CD14-positive monocyte (primary cell): ENCODE measurements around the gene CCDC12. TPM values are rescaled to one million over a fixed set of nuclear protein-coding genes. Genes with fewer than 3 reads are reported as not detected.

ENCODE experiments used
- DNase-seq, 3 donors: peaks; one replicate each; pipeline ENCODE4 v3.0.0-alpha.2; 2011 to 2022
- H2AFZ ChIP-seq: 2 replicates; pipeline ENCODE4 v1.6.0; 2012; ENCODE audit warnings: mild to moderate bottlenecking, low read depth, low read length, inconsistent platforms; ENCODE audit not compliant: insufficient read depth, poor library complexity, severe bottlenecking
- H3K27ac ChIP-seq, 2 donors: 1 replicate in 1 of 2; 2 replicates in 1 of 2; pipeline ENCODE4 v1.5.1; 2012 to 2013; ENCODE audit warnings: low read length in 2 of 2, control low read depth in 1 of 2, inconsistent platforms in 1 of 2, low read depth in 1 of 2, mild to moderate bottlenecking in 1 of 2
- H3K27me3 ChIP-seq, 2 donors: one replicate each; pipeline versions ENCODE4 v1.6.0 to v1.6.1; 2011 to 2013; ENCODE audit warnings: low read length in 2 of 2; ENCODE audit not compliant: control insufficient read depth in 2 of 2, insufficient read depth in 2 of 2
- H3K36me3 ChIP-seq, 2 donors: replicated peaks in 1 of 2; 1 replicate in 1 of 2; 2 replicates in 1 of 2; pipeline versions ENCODE4 v1.5.1 to v1.6.1; 2012 to 2013; ENCODE audit warnings: low read length in 2 of 2, control low read depth in 1 of 2, inconsistent platforms in 1 of 2, mild to moderate bottlenecking in 1 of 2; ENCODE audit not compliant: insufficient read depth in 2 of 2, control insufficient read depth in 1 of 2
- H3K4me1 ChIP-seq, 2 donors: 1 replicate in 1 of 2; 2 replicates in 1 of 2; pipeline versions ENCODE4 v1.5.1 to v1.6.1; 2012 to 2013; ENCODE audit warnings: low read length in 2 of 2, control low read depth in 1 of 2, inconsistent platforms in 1 of 2, mild to moderate bottlenecking in 1 of 2, moderate library complexity in 1 of 2; ENCODE audit not compliant: insufficient read depth in 2 of 2, control insufficient read depth in 1 of 2
- H3K4me2 ChIP-seq: replicated peaks from 2 replicates; pipeline ENCODE3; 2012; ENCODE audit warnings: low read length, moderate library complexity, mild to moderate bottlenecking; ENCODE audit not compliant: poor library complexity, severe bottlenecking; ENCODE audit errors: extremely low read depth
- H3K4me3 ChIP-seq, 3 experiments: fragments of 200-600 bp in 1 of 3; sonication (generic) in 1 of 3; replicated peaks in 1 of 3; 1 replicate in 2 of 3; 2 replicates in 1 of 3; pipeline ENCODE4 v1.5.1; 2011 to 2013; ENCODE audit warnings: low read length in 3 of 3, mild to moderate bottlenecking in 3 of 3, control low read depth in 2 of 3, low read depth in 2 of 3, inconsistent platforms in 1 of 3, moderate library complexity in 1 of 3
- H3K79me2 ChIP-seq: 2 replicates; pipeline ENCODE4 v1.6.0; 2012; ENCODE audit warnings: mild to moderate bottlenecking, control low read depth, inconsistent platforms, low read length, moderate library complexity; ENCODE audit not compliant: insufficient read depth
- H3K9ac ChIP-seq: 2 replicates; pipeline ENCODE4 v1.6.0; 2017; ENCODE audit warnings: low read length, mild to moderate bottlenecking; ENCODE audit not compliant: insufficient read depth, poor library complexity, severe bottlenecking
- H3K9me3 ChIP-seq, 2 donors: replicated peaks in 1 of 2; 1 replicate in 1 of 2; 2 replicates in 1 of 2; pipeline versions ENCODE4 v1.5.1 to v1.6.1; 2012 to 2013; ENCODE audit warnings: low read length in 2 of 2, control low read depth in 1 of 2; ENCODE audit not compliant: control insufficient read depth in 1 of 2, insufficient read depth in 1 of 2
- H4K20me1 ChIP-seq: 2 replicates; pipeline ENCODE4 v1.6.0; 2012; ENCODE audit warnings: mild to moderate bottlenecking, low read length, control low read depth, moderate library complexity; ENCODE audit not compliant: insufficient read depth
- H3K27ac Mint-ChIP-seq, 7 donors: one replicate each; pipeline ENCODE4 v1.8.0; 2020; ENCODE audit warnings: mild to moderate bottlenecking in 7 of 7, mixed read lengths in 7 of 7, moderate library complexity in 6 of 7, inconsistent platforms in 2 of 7
- H3K27me3 Mint-ChIP-seq, 3 donors: one replicate each; pipeline ENCODE4 v1.8.0; 2021 to 2022; ENCODE audit warnings: low read depth in 3 of 3, mild to moderate bottlenecking in 3 of 3, mixed read lengths in 3 of 3, moderate library complexity in 3 of 3, inconsistent platforms in 1 of 3
- H3K36me3 Mint-ChIP-seq, 2 donors: one replicate each; pipeline ENCODE4 v1.8.0; 2020; ENCODE audit warnings: mixed read lengths in 2 of 2, inconsistent platforms in 1 of 2, mild to moderate bottlenecking in 1 of 2
- H3K4me1 Mint-ChIP-seq: one replicate; pipeline ENCODE4 v1.8.0; 2020; ENCODE audit warnings: mild to moderate bottlenecking, mixed read lengths
- H3K4me3 Mint-ChIP-seq, 2 donors: one replicate each; pipeline ENCODE4 v1.8.0; 2020; ENCODE audit warnings: mild to moderate bottlenecking in 2 of 2, mixed read lengths in 2 of 2, moderate library complexity in 1 of 2
- H3K9me3 Mint-ChIP-seq, 7 donors: one replicate each; pipeline ENCODE4 v1.8.0; 2020 to 2022; ENCODE audit warnings: mixed read lengths in 7 of 7, mild to moderate bottlenecking in 6 of 7, moderate library complexity in 6 of 7, inconsistent platforms in 2 of 7
- WGBS: methylation state at CpG from one replicate; pipeline ENCODE4 v1.1.5; 2013; ENCODE audit warnings: missing lambda C conversion rate; ENCODE audit not compliant: insufficient coverage; 5-methylcytosine and 5-hydroxymethylcytosine counted together
- intact Hi-C, 2 donors: fragments of 100-400 bp; cut with micrococcal nuclease; formaldehyde crosslinking; loops; one replicate each; pipeline versions ENCODE4 v1.15.0 to v1.15.1; 2023
- polyA plus RNA-seq, 3 donors: library from polyadenylated mRNA; depleted of rRNA in 1 of 3; unstranded in 2 of 3; stranded (reverse) in 1 of 3; fragments of 300-500 nt in 2 of 3; fragments of >200 nt in 1 of 3; fragmentation: Illumina TruSeq in 2 of 3; gene quantifications; 1 replicate in 2 of 3; 2 replicates in 1 of 3; pipeline ENCODE4 v1.2.3, GENCODE V29; 2012 to 2021
- TF ChIP-seq, protein P1 (sequence below): fragments of 200-600 bp; IDR thresholded peaks from one replicate; pipeline ENCODE4 v1.8.0; 2022; ENCODE audit warnings: antibody characterized with exemption, mild to moderate bottlenecking

Gene CCDC12
- polyA plus RNA-seq, 3 donors: 50.1 to 70.7 (median 55.8) TPM

DNA sequence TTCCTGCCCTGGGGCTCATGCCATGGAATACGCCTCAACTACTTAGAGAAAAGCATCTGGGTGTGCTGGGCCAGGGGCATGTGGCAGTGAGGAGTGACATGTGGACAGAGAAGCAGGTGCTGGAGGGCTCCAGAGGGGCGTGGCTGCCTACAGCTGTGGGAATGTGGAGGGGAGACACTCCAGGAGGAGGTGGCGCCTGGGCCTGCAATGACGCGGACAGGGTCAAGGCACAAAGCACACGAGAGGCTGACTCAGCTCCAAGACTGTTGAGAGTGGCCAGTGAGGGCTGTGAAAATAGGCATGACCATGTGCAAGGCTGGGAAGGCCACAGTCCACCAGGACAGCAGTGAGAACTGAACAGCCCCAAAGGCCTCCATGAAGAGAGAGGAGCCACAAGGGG is 50.5 kb downstream of the CCDC12 start:
- H3K79me2 ChIP-seq: peaks cover 73% of the 10 kb centered on the region
- DNase-seq: peak in 2 of 3 donors; percentile 49 to 77
- Mint-ChIP-seq H3K9me3 (peaks cover 0 to 7% (median 3%) of the 10 kb centered on the region in 7 donors), H3K4me3 (peak overlapping the region; percentile 32 to 63), H3K27ac (peak overlapping the region; percentile 92 to 98 (median 97)), H3K27me3 (no peaks in the 10 kb centered on the region), H3K4me1 (peaks cover 63% of the 10 kb centered on the region), H3K36me3 (peaks cover 56 to 62% of the 10 kb centered on the region in 2 donors)
- peaks cover 48 to 51% of the 10 kb centered on the region in 2 donors for H3K36me3 ChIP-seq
- peak overlapping the region in 1 of 3 experiments; percentile 67 for H3K4me3 ChIP-seq
- intact Hi-C loops: loop anchor here in 1 of 2 donors (5.0 kb wide), 2 partner anchors 41 to 61 kb away; no protein-coding TSS in a partner anchor
- WGBS: 38% methylated on average over 5 of the region's 6 CpGs
- peak overlapping the region; percentile 71 for H3K4me2 ChIP-seq
- H3K27ac ChIP-seq: peak overlapping the region; percentile 88 to 91
- no peak overlapping the region for H2AFZ ChIP-seq
- peaks cover 45% of the 10 kb centered on the region for H4K20me1 ChIP-seq
- TF ChIP-seq, protein P1, sequence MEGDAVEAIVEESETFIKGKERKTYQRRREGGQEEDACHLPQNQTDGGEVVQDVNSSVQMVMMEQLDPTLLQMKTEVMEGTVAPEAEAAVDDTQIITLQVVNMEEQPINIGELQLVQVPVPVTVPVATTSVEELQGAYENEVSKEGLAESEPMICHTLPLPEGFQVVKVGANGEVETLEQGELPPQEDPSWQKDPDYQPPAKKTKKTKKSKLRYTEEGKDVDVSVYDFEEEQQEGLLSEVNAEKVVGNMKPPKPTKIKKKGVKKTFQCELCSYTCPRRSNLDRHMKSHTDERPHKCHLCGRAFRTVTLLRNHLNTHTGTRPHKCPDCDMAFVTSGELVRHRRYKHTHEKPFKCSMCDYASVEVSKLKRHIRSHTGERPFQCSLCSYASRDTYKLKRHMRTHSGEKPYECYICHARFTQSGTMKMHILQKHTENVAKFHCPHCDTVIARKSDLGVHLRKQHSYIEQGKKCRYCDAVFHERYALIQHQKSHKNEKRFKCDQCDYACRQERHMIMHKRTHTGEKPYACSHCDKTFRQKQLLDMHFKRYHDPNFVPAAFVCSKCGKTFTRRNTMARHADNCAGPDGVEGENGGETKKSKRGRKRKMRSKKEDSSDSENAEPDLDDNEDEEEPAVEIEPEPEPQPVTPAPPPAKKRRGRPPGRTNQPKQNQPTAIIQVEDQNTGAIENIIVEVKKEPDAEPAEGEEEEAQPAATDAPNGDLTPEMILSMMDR: no peak
- no peaks in the 10 kb centered on the region for H3K27me3 ChIP-seq
- H3K9ac ChIP-seq: peak overlapping the region; percentile 54
- peaks cover 61 to 72% of the 10 kb centered on the region in 2 donors for H3K4me1 ChIP-seq
- no peaks in the 10 kb centered on the region for H3K9me3 ChIP-seq

DNA sequence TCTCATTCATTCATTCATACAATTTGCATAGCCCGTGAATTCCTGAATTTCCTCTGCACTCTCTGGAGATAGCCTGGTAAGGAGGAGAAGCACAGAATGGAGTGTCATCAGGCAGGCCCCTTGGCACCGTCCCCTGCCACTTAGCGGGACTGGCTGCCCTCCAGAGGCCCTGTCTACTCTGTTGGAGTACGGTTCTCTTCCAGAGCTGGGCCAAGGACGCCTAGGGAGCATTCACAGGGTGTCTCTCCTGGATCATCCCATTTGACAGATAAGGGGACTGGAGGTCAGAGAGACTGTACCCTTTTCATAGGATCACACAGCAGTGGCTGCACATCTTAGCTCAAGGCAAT is 51.0 kb downstream of the CCDC12 start:
- peaks cover 53 to 55% of the 10 kb centered on the region in 2 donors for H3K36me3 ChIP-seq
- Mint-ChIP-seq H3K36me3 (peaks cover 58 to 65% of the 10 kb centered on the region in 2 donors), H3K4me1 (peaks cover 58% of the 10 kb centered on the region), H3K27me3 (no peaks in the 10 kb centered on the region), H3K4me3 (no peak overlapping the region), H3K9me3 (peaks cover 0 to 7% (median 3%) of the 10 kb centered on the region in 7 donors), H3K27ac (peak overlapping the region in 6 of 7 donors; percentile 92 to 98 (median 97))
- peak overlapping the region; percentile 88 to 91 for H3K27ac ChIP-seq
- no peak overlapping the region for H3K9ac ChIP-seq
- WGBS: 86% methylated on average over 2 of the region's 5 CpGs
- TF ChIP-seq, protein P1: no peak
- H3K27me3 ChIP-seq: no peaks in the 10 kb centered on the region
- H3K79me2 ChIP-seq: peaks cover 68% of the 10 kb centered on the region
- H3K4me1 ChIP-seq: peaks cover 56 to 68% of the 10 kb centered on the region in 2 donors
- no peaks in the 10 kb centered on the region for H3K9me3 ChIP-seq
- H3K4me3 ChIP-seq: no peak overlapping the region
- H3K4me2 ChIP-seq: peak overlapping the region; percentile 71
- DNase-seq: no peak
- intact Hi-C loops: loop anchor here in 1 of 2 donors (5.0 kb wide), 2 partner anchors 42 to 62 kb away; no protein-coding TSS in a partner anchor
- peaks cover 49% of the 10 kb centered on the region for H4K20me1 ChIP-seq
- H2AFZ ChIP-seq: no peak overlapping the region
